ENCODE data around the gene PRKAG3. TPM values are rescaled to one million over a fixed set of nuclear protein-coding genes. Genes with fewer than 3 reads are reported as not detected.

The PRKAG3 gene
- total RNA-seq, 2 donors from 2014 or later: 0.19 TPM; not detected in 1

DNA sequence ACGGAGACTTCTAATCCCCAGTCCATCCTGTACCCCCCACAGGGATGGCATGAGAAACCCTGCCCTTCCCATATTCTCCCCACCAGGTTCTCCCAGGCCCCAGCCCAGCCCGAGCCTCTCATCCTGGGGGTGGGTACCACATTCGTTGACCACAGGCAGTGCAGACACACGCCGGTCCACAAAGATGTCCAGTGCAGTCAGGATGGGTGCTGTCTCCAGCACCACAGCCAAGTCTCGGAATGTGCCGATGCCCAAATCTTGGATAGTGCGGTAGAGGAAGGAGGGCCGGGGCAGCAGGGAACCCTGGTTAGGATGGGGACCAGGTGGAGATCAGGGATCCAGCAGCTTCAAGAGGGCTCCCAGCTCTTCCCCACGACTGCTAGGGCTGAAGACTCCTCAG is 4.8 kb downstream of the PRKAG3 start:
- DNase-seq (ENCODE audit: low spot score): peak; percentile 32
- H3K27me3 ChIP-seq: no peaks in the 10 kb centered on the region
- H3K4me3 ChIP-seq: no peak overlapping the region
- peaks cover 0 to 8% of the 10 kb centered on the region in 2 donors for H3K4me1 ChIP-seq
- H3K27ac ChIP-seq: no peak overlapping the region
- no peak for TF ChIP-seq CTCF (IDR thresholded peaks at IDR 0.05)
- H3K36me3 ChIP-seq: no peaks in the 10 kb centered on the region
- H3K9me3 ChIP-seq: no peaks in the 10 kb centered on the region

DNA sequence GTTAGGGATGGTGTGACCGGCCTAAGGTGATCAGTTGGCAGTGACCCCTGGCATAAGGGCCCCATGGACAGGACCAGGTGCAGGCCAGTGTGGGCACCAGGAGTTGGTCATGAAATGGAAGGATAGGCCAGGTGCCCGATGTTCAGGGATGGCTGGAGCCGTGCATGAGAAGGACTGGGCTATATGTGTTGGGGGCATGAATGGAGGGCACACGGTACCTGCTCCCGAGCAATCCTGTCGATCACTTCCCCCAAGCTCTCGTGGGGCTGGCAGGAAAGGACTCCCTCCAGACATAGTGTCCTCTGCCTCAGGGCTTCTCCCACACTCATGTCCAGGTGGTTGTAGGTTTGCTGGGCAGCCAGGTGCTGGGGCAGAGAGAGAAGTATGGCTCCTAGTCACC is 7.6 kb downstream of the PRKAG3 start:
- Histone ChIP-seq H3K9me3 (no peaks in the 10 kb centered on the region), H3K4me3 (no peak overlapping the region), H3K27me3 (no peaks in the 10 kb centered on the region), H3K27ac (no peak overlapping the region), H3K36me3 (no peaks in the 10 kb centered on the region), H3K4me1 (no peaks in the 10 kb centered on the region)
- peak; percentile 36 for DNase-seq (ENCODE audit: low spot score)
- TF ChIP-seq CTCF (IDR thresholded peaks at IDR 0.05): no peak

DNA sequence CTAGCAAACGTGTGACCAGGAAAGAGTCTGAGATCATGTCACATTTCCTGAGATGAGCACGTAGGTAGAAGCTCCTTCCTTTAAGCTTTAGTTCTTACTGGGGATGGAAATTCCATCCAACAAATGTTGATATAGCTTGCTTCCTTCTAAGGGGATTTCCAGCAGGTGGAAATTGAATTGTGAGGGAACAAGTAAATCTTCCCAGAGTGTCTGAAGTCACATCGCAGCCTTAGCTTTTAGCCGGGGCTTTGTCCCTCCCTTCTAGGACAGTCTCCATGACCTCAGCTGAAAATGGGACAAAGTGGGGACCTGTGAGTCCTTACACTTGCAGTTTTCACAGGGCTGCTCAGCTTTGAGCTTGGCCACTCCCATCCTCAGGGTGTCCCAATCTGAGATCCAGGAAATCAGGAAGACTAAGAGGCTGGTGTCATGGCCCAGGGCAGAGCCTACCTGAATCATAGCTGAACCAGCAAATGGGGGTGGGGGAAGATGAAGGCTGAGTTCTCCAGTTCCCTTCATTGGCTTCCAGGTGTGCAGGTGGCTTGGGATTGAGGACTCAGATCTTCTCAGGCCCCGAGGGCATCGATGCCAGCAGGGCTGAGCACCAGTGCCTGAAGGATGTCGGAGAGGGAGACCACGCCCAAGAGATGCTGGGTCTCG is 8.3 kb downstream of the PRKAG3 start:
- H3K27me3 ChIP-seq: no peaks in the 10 kb centered on the region
- H3K27ac ChIP-seq: no peak overlapping the region
- no peaks in the 10 kb centered on the region for H3K36me3 ChIP-seq
- H3K9me3 ChIP-seq: no peaks in the 10 kb centered on the region
- no peak overlapping the region for H3K4me3 ChIP-seq
- no peaks in the 10 kb centered on the region for H3K4me1 ChIP-seq
- TF ChIP-seq CTCF (IDR thresholded peaks at IDR 0.05): no peak
- peak; percentile 54 for DNase-seq (ENCODE audit: low spot score)

DNA sequence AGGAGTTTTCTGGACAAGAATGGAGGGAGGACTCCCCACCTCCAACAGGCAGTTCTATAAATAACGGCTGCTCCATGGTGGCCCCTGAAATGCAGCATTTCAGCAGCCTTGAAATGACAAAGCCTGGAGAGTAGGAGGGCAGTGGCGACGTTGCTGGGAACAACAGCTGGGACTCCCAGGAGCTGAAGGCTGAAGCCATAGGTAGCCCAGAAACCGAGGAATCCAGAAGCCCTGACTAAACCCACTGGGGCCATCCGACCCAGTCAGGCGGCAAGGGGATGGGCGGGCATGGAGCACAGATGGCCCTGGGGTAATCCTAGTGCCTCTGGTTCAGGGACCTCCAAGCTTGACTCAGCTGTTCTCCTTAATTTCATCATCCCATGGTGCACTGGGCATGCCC is 9.0 kb downstream of the PRKAG3 start:
- peak; percentile 42 for DNase-seq (ENCODE audit: low spot score)
- no peak overlapping the region for H3K27ac ChIP-seq

GRCh38 chr2:218821605-218822211 is 9.9 kb downstream of the PRKAG3 start:
- no peaks in the 10 kb centered on the region for H3K4me1 ChIP-seq
- DNase-seq (ENCODE audit: low spot score): peak; percentile 57
- TF ChIP-seq CTCF (IDR thresholded peaks at IDR 0.05): no peak
- no peaks in the 10 kb centered on the region for H3K27me3 ChIP-seq
- H3K27ac ChIP-seq: no peak overlapping the region
- no peaks in the 10 kb centered on the region for H3K9me3 ChIP-seq
- no peak overlapping the region for H3K4me3 ChIP-seq
- H3K36me3 ChIP-seq: no peaks in the 10 kb centered on the region

More for the DNA sequence above, 9.0 kb downstream of the PRKAG3 start:
- Histone ChIP-seq H3K4me1 (no peaks in the 10 kb centered on the region), H3K9me3 (no peaks in the 10 kb centered on the region), H3K27me3 (no peaks in the 10 kb centered on the region), H3K4me3 (no peak overlapping the region), H3K36me3 (no peaks in the 10 kb centered on the region)
- no peak for TF ChIP-seq CTCF (IDR thresholded peaks at IDR 0.05)
